MM.1S (cell line): ENCODE measurements around the gene ZRANB1.

Source experiments
- DNase-seq: peaks from one replicate; pipeline ENCODE4 v3.0.0-alpha.2; 2015
- H2AFZ ChIP-seq: fragments of 300-600 bp; sonication (generic); 2 replicates; pipeline ENCODE4 v1.6.0; 2016; ENCODE audit warnings: antibody characterized with exemption, low read length
- H3F3A ChIP-seq: fragments of 300-600 bp; sonication (generic); 2 replicates; pipeline ENCODE4 v1.6.1; 2016; ENCODE audit warnings: mild to moderate bottlenecking, antibody characterized with exemption, low read length, moderate library complexity, mixed read lengths; ENCODE audit not compliant: insufficient read depth
- H3K27ac ChIP-seq: fragments of 300-600 bp; sonication (generic); 2 replicates; pipeline ENCODE4 v1.5.1; 2016; ENCODE audit warnings: mild to moderate bottlenecking, low read length
- H3K27me3 ChIP-seq: fragments of 300-600 bp; sonication (generic); replicated peaks from 2 replicates; pipeline ENCODE4 v1.6.0; 2016; ENCODE audit warnings: low read length; ENCODE audit not compliant: insufficient read depth
- H3K36me3 ChIP-seq: fragments of 300-600 bp; sonication (generic); replicated peaks from 2 replicates; pipeline ENCODE4 v1.6.1; 2016; ENCODE audit warnings: mild to moderate bottlenecking, low read length, mixed read lengths; ENCODE audit not compliant: insufficient read depth
- H3K4me1 ChIP-seq: fragments of 300-600 bp; sonication (generic); 2 replicates; pipeline ENCODE4 v1.6.1; 2016; ENCODE audit warnings: low read length, mixed read lengths
- H3K4me2 ChIP-seq: fragments of 300-600 bp; sonication (generic); 2 replicates; pipeline ENCODE4 v1.6.0; 2016; ENCODE audit warnings: low read depth, low read length
- H3K4me3 ChIP-seq: fragments of 300-600 bp; sonication (generic); 2 replicates; pipeline ENCODE4 v1.5.1; 2016; ENCODE audit warnings: low read length, mixed read lengths
- H3K79me2 ChIP-seq: fragments of 300-600 bp; sonication (generic); 2 replicates; pipeline ENCODE4 v1.6.1; 2016; ENCODE audit warnings: mixed run types, low read length, mixed read lengths
- H3K9ac ChIP-seq: fragments of 300-600 bp; sonication (generic); 2 replicates; pipeline ENCODE4 v1.6.1; 2016; ENCODE audit warnings: low read length, mixed read lengths
- H3K9me2 ChIP-seq: fragments of 300-600 bp; sonication (generic); replicated peaks from 2 replicates; pipeline ENCODE4 v1.6.1; 2016; ENCODE audit warnings: mild to moderate bottlenecking, low read length, mixed read lengths; ENCODE audit not compliant: insufficient read depth
- H3K9me3 ChIP-seq: fragments of 300-600 bp; sonication (generic); replicated peaks from 2 replicates; pipeline ENCODE4 v1.6.1; 2016; ENCODE audit warnings: mild to moderate bottlenecking, low read length, mixed read lengths; ENCODE audit not compliant: insufficient read depth
- H4K20me1 ChIP-seq: fragments of 300-600 bp; sonication (generic); 2 replicates; pipeline ENCODE4 v1.6.1; 2016; ENCODE audit warnings: mild to moderate bottlenecking, low read length, moderate library complexity, mixed read lengths; ENCODE audit not compliant: insufficient read depth
- CTCF ChIP-seq: fragments of 300-600 bp; sonication (generic); IDR thresholded peaks from 2 replicates; pipeline ENCODE4 v1.5.1; 2016; ENCODE audit warnings: antibody characterized with exemption, low read length, mixed read lengths
- EZH2 ChIP-seq: fragments of 300-600 bp; sonication (generic); optimal IDR thresholded peaks from 2 replicates; pipeline ENCODE3; 2017; ENCODE audit warnings: low read depth, mild to moderate bottlenecking, antibody characterized with exemption, low read length, mixed read lengths
- EZH2phosphoT487 ChIP-seq: fragments of 300-600 bp; sonication (generic); IDR thresholded peaks from 2 replicates; pipeline ENCODE4 v1.6.1; 2018; ENCODE audit warnings: antibody characterized with exemption, low read length

The ZRANB1 gene

GRCh38 chr10:125033146-125033924 is 91.4 kb downstream of the ZRANB1 start:
- no peaks in the 10 kb centered on the region for H3K79me2 ChIP-seq
- no peaks in the 10 kb centered on the region for H3K9me3 ChIP-seq
- no peak for DNase-seq
- H2AFZ ChIP-seq = no peak overlapping the region
- H3K9me2 ChIP-seq = no peaks in the 10 kb centered on the region
- no peaks in the 10 kb centered on the region for H3K4me1 ChIP-seq
- H4K20me1 ChIP-seq = no peaks in the 10 kb centered on the region
- TF ChIP-seq EZH2 (no peak), CTCF (no peak), EZH2phosphoT487 (no peak)
- H3K36me3 ChIP-seq = no peaks in the 10 kb centered on the region
- H3F3A ChIP-seq = no peaks in the 10 kb centered on the region
- H3K4me3 ChIP-seq = no peak overlapping the region
- no peak overlapping the region for H3K9ac ChIP-seq
- no peak overlapping the region for H3K4me2 ChIP-seq
- H3K27ac ChIP-seq = no peak overlapping the region
- H3K27me3 ChIP-seq = peaks cover 97% of the 10 kb centered on the region

- DNase-seq = no peak
- Histone ChIP-seq H3K79me2 (no peaks in the 10 kb centered on the region), H3K9ac (no peak overlapping the region), H3F3A (no peaks in the 10 kb centered on the region), H2AFZ (no peak overlapping the region), H4K20me1 (no peaks in the 10 kb centered on the region), H3K27ac (no peak overlapping the region), H3K4me2 (no peak overlapping the region), H3K9me2 (no peaks in the 10 kb centered on the region), H3K4me1 (no peaks in the 10 kb centered on the region), H3K36me3 (no peaks in the 10 kb centered on the region), H3K9me3 (no peaks in the 10 kb centered on the region), H3K27me3 (peaks cover 98% of the 10 kb centered on the region), H3K4me3 (no peak overlapping the region)
- TF ChIP-seq EZH2phosphoT487 = no peak
- no peak for TF ChIP-seq CTCF
- TF ChIP-seq EZH2 = no peak
These were observed 92.8 kb downstream of the ZRANB1 start for GRCh38 chr10:125034675-125035074.

DNA sequence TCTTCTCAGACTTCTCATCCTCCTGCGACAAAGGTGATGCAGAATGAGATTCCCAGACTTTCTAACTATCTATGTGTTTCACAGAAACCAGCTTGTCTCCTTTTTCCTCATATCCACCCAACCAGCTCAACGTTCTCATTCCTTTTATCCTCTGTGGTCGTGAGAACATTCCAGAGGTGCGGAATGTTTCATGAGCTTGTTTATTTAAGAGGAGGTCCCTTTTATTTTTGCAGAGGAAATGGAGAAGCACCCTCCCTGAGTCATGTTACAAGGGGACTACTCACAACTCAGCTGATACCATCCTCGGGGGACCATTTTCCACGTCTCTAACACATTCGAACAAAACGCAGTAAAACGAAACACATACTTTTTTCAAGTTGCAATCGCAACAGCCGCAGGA is 93.2 kb downstream of the ZRANB1 start:
- Histone ChIP-seq H2AFZ (no peak overlapping the region), H3K36me3 (no peaks in the 10 kb centered on the region), H3K9me3 (no peaks in the 10 kb centered on the region), H3K27me3 (peaks cover 97% of the 10 kb centered on the region), H3K4me2 (no peak overlapping the region), H3K4me3 (no peak overlapping the region), H3K9ac (no peak overlapping the region), H3F3A (no peaks in the 10 kb centered on the region), H3K9me2 (no peaks in the 10 kb centered on the region), H3K27ac (no peak overlapping the region), H4K20me1 (no peaks in the 10 kb centered on the region), H3K4me1 (no peaks in the 10 kb centered on the region), H3K79me2 (no peaks in the 10 kb centered on the region)
- no peak for DNase-seq
- no peak for TF ChIP-seq EZH2
- no peak for TF ChIP-seq EZH2phosphoT487
- no peak for TF ChIP-seq CTCF
